Measurements from ENCODE around the gene AMER2. TPM values are rescaled to one million over a fixed set of nuclear protein-coding genes. Genes with fewer than 3 reads are reported as not detected.

AMER2 gene
- total and polyA plus RNA-seq, 9 of the 15 experiments (the other 6 are each of a cell fraction or from before 2014, with no cell fraction given) = not detected

DNA sequence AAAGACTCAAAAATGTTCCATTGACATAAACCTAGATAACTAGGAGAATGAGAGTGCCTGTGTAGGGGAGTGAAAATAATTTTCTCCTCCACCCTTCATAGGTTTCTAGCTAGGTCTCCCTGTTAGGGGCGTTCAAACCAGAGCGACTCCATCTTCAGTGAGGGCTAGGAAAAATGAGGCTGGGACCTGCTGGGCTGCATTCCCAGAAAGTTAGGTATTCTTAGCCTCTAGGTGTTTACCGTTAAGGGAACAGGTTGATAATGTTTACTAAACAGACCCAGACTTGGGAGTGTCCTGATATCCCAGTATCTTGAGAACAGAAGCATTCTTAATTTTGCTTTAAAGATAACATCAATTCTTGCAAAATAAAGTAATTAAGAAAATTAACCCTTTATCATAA is 56.0 kb downstream of the AMER2 start (continued):
- no peak for TF ChIP-seq ZNF561 (CRISPR knock-in tag; conservative IDR thresholded peaks at IDR 0.05)
- TF ChIP-seq ZNF24 (IDR thresholded peaks at IDR 0.05) = no peak

DNA sequence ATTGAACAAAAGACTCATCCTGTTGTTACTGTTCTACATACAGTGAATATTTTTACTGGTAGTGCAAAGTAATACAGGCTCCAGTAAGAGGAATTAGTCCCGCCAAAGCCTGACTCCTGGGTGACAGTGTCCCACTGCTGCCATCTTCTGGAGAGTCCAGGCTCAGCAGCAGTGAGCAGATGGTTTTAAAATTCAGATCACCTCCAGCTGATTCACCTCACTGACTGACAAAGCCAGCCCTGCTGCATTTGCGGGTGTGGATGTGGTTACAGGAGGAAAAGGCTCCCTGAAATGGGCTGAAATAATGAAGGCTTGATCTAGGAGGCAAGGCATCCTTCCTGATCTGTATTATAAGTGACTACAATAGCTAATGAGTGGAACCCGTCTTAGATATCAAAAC is 57.9 kb downstream of the AMER2 start:
- ATAC-seq (peak; percentile 96), DNase-seq (ENCODE audit: extremely low read depth in 1 of 4, low spot score in 3 of 4) (peak; percentile 54 to 74 (median 59)), FAIRE-seq (peak; percentile 88)
- Histone ChIP-seq H3K9ac (ENCODE audit: insufficient read depth in 1 of 2, low read depth in 2 of 2, low read length in 2 of 2) (no peak overlapping the region), H2AFZ (ENCODE audit: low read depth, low read length) (no peak overlapping the region), H3K9me1 (ENCODE audit: control insufficient read depth, insufficient read depth, low read length) (no peaks in the 10 kb centered on the region), H3K4me3 (no peak overlapping the region), H3K9me3 (replicated peaks; ENCODE audit: control insufficient read depth, insufficient read depth, low read depth, low read length) (no peaks in the 10 kb centered on the region), H3K36me3 (ENCODE audit: control insufficient read depth, insufficient read depth, low read length) (no peaks in the 10 kb centered on the region), H3K27ac (ENCODE audit: extremely low read depth, low read depth, low read length) (no peak overlapping the region), H4K20me1 (replicated peaks; ENCODE audit: control insufficient read depth, insufficient read depth, low read length) (no peaks in the 10 kb centered on the region), H3K4me1 (replicated peaks in 1 of 2; ENCODE audit: control insufficient read depth in 2 of 2, insufficient read depth in 2 of 2, low read length in 2 of 2) (no peaks in the 10 kb centered on the region), H3K79me2 (ENCODE audit: control insufficient read depth, insufficient read depth, low read length) (no peaks in the 10 kb centered on the region), H3K27me3 (ENCODE audit: control insufficient read depth in 2 of 2, insufficient read depth in 2 of 2, low read length in 2 of 2) (peaks cover 2 to 10% of the 10 kb centered on the region in 2 experiments; a peak in 2 of 5 replicates), H3K4me2 (ENCODE audit: insufficient read depth, low read length) (no peak overlapping the region)
- ChIA-PET CTCF (ENCODE audit: low intra/inter-chr PET ratio) (interaction anchor here (0.6 to 2.6 kb wide), 3 partner anchors 108 to 119 kb away, joined by 3 to 20 read pairs (median 7); no protein-coding TSS in a partner anchor), POLR2A (interaction anchor here (0.8 kb wide), 1 partner anchor 42 kb away, joined by 3 read pairs; no protein-coding TSS in a partner anchor)
- no TSS peak for BruUV-seq (replicated peaks)
- in situ Hi-C loops (cut with MboI) (loop anchor here (10.0 kb wide), 1 partner anchor 109 kb away; no protein-coding TSS in a partner anchor), intact Hi-C loops (cut with micrococcal nuclease) (loop anchor here (1.0 to 10.0 kb wide), 2 partner anchors 49 to 109 kb away; no protein-coding TSS in a partner anchor)
- WGBS (ENCODE audit: insufficient coverage, low coverage, missing lambda C conversion rate) = 10% methylated on average over 3 of the region's 3 CpGs
- TF ChIP-seq RB1 (IDR thresholded peaks at IDR 0.05; ENCODE audit: low read depth) (peak; percentile 69; the same call in 1 of the 2 replicates), MTA1 (IDR thresholded peaks at IDR 0.05; ENCODE audit: borderline replicate concordance) (no peak), PHF20 (IDR thresholded peaks at IDR 0.05; ENCODE audit: partially characterized antibody) (no peak), HSF4 (CRISPR knock-in tag; IDR thresholded peaks at IDR 0.05; ENCODE audit: borderline replicate concordance) (no peak), ZNF239 (CRISPR knock-in tag; IDR thresholded peaks at IDR 0.05) (no peak), RBM22 (IDR thresholded peaks at IDR 0.05; ENCODE audit: low read depth, low read length, poor library complexity, severe bottlenecking) (no peak), SMC3 (conservative IDR thresholded peaks at IDR 0.05; ENCODE audit: insufficient read depth, low read depth, low read length) (peak; percentile 79), KHSRP (IDR thresholded peaks at IDR 0.05) (no peak), TAF7 (tag; IDR thresholded peaks at IDR 0.05) (no peak), ZNF696 (CRISPR knock-in tag; conservative IDR thresholded peaks at IDR 0.05) (no peak), NR1H2 (CRISPR knock-in tag; IDR thresholded peaks at IDR 0.05) (no peak)
- TF ChIP-seq, protein P1, sequence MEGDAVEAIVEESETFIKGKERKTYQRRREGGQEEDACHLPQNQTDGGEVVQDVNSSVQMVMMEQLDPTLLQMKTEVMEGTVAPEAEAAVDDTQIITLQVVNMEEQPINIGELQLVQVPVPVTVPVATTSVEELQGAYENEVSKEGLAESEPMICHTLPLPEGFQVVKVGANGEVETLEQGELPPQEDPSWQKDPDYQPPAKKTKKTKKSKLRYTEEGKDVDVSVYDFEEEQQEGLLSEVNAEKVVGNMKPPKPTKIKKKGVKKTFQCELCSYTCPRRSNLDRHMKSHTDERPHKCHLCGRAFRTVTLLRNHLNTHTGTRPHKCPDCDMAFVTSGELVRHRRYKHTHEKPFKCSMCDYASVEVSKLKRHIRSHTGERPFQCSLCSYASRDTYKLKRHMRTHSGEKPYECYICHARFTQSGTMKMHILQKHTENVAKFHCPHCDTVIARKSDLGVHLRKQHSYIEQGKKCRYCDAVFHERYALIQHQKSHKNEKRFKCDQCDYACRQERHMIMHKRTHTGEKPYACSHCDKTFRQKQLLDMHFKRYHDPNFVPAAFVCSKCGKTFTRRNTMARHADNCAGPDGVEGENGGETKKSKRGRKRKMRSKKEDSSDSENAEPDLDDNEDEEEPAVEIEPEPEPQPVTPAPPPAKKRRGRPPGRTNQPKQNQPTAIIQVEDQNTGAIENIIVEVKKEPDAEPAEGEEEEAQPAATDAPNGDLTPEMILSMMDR (IDR thresholded peaks at IDR 0.05 in 2 of 3, conservative IDR thresholded peaks at IDR 0.05 in 1 of 3; ENCODE audit: insufficient read depth in 2 of 3, low read depth in 1 of 3, low read length in 3 of 3) = peak; percentile 83 to 89 (median 84)
- TF ChIP-seq, protein P2, sequence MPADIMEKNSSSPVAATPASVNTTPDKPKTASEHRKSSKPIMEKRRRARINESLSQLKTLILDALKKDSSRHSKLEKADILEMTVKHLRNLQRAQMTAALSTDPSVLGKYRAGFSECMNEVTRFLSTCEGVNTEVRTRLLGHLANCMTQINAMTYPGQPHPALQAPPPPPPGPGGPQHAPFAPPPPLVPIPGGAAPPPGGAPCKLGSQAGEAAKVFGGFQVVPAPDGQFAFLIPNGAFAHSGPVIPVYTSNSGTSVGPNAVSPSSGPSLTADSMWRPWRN (IDR thresholded peaks at IDR 0.05; ENCODE audit: low read depth) = no peak
- TF ChIP-seq, protein P3, sequence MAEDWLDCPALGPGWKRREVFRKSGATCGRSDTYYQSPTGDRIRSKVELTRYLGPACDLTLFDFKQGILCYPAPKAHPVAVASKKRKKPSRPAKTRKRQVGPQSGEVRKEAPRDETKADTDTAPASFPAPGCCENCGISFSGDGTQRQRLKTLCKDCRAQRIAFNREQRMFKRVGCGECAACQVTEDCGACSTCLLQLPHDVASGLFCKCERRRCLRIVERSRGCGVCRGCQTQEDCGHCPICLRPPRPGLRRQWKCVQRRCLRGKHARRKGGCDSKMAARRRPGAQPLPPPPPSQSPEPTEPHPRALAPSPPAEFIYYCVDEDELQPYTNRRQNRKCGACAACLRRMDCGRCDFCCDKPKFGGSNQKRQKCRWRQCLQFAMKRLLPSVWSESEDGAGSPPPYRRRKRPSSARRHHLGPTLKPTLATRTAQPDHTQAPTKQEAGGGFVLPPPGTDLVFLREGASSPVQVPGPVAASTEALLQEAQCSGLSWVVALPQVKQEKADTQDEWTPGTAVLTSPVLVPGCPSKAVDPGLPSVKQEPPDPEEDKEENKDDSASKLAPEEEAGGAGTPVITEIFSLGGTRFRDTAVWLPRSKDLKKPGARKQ (CRISPR knock-in tag; IDR thresholded peaks at IDR 0.05) = no peak
- TF ChIP-seq, protein P4, sequence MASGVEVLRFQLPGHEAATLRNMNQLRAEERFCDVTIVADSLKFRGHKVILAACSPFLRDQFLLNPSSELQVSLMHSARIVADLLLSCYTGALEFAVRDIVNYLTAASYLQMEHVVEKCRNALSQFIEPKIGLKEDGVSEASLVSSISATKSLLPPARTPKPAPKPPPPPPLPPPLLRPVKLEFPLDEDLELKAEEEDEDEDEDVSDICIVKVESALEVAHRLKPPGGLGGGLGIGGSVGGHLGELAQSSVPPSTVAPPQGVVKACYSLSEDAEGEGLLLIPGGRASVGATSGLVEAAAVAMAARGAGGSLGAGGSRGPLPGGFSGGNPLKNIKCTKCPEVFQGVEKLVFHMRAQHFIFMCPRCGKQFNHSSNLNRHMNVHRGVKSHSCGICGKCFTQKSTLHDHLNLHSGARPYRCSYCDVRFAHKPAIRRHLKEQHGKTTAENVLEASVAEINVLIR (CRISPR knock-in tag; IDR thresholded peaks at IDR 0.05) = no peak

Measured in K562 (cell line).